ENCODE results near the gene IQSEC2. TPM values are rescaled to one million over a fixed set of nuclear protein-coding genes. Genes with fewer than 3 reads are reported as not detected.

The IQSEC2 gene
- total and polyA plus RNA-seq, 2 of the 8 experiments (the other 6 are each of a cell fraction or from before 2014, with no cell fraction given): 6.1 to 54.9 TPM

DNA sequence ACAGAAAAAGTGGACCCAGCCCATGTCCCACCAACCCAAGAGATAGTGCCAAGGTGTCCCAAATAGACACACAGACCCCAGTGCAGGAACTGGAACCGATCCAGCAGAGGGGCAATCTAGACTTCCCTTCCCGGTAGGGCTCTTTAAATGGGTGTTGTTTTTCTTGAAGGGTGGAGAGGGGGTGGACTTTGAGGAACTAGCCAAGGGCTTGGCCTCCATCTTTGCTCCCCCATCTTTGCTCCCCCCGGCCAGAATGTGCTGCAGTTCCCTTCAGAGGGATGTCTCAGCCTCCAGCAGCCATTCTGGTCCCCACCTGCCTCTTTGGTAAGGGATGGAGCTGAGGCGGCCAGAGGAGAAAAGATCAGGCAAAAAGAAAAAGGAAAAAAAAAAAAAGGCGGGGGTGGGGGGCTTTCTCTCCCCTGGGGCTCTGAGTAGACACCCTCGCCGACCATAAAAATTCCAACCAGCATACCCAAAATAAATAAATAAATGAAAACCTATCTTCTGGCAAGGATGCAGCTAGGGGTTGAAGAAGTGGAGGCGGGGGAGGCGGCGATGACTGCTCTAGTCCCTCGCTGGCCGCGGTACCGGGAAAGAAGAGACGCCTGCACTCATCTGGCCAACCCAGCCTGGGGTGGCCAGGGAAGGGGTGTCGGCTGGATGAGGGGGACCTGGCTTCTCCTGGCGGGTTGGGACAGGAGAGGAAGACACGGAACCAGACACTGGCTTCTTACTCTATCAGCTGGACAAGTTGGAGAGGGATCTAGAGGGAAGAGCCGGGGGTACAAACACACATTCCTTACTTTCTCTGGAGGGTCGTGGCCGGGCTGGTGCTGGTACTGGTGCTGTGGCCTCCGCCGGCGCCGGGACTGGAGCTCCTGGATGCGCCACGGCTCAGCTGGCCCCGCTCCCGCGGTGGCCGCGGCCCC is 38.5 kb upstream of the IQSEC2 start (continued):
- no peak for TF ChIP-seq RNF2 (IDR thresholded peaks at IDR 0.05; ENCODE audit: borderline replicate concordance, low read depth, low read length, missing control alignments, poor library complexity, severe bottlenecking)

All from H1 (cell line).